HG03520 (cell line): ENCODE measurements around the gene BCL7C.

Source experiments
- ATAC-seq: cut with Tn5 transposase; IDR thresholded peaks from one replicate; pipeline ENCODE4 v1.9.1; 2021; ENCODE audit warnings: mild to moderate bottlenecking, moderate library complexity; ENCODE audit not compliant: unreplicated experiment

Gene BCL7C

DNA sequence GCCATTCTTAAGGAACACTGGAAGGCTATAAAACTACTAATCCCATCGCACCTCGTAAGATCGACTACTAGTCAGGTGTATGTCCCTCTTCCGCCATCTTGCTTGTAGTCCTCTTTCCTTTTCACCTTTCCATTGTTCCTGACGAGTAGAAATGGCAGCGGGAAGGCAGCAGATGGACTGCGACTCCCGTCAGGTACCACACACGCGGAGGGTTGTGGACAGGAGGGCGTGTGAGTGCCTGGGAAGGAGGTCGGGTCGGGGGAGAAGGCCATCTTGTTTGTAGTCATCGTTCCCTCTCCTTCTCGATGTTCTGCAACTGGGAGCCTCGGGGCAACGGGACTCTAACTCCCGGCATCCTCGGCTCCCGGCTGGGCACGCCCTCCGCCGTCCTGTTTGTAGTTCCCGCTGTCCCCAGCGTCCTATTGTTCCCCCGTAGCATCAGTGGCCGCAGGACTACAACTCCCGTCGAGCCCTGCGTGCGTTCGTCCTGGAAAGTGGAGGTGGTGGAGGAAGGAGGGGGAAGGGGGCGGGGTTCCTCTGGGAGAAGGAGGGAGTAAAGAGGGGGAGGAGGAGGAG lies 29.2 kb upstream of the BCL7C start:
- peak; percentile 51 for ATAC-seq

DNA sequence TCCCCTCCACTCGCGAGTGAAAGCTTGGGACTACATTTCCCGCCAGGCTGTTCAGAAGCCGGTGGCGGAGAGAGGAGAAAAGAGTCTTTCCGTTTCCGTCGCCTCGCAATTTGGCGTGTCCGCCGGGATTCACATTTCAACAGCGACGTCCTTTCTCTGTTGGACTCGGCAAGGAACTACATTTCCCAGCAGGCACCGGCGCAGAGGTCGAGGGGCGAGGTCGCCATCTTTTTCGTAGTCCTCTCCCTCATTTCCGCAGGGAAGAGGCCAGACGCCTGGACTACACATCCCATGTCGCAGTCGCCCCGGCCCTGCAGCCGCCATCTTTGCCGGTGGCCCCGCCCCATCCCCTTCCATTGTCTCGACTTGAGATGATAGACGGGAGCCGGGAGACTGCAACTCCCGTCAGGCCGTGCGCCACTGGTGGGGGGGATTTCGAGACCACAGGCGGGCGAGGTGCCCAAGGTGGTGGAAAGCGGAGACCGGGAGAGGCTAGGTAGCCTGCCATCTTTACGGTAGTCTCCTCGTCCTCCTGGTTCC lies 28.6 kb upstream of the BCL7C start:
- ATAC-seq: peak; percentile 61

DNA sequence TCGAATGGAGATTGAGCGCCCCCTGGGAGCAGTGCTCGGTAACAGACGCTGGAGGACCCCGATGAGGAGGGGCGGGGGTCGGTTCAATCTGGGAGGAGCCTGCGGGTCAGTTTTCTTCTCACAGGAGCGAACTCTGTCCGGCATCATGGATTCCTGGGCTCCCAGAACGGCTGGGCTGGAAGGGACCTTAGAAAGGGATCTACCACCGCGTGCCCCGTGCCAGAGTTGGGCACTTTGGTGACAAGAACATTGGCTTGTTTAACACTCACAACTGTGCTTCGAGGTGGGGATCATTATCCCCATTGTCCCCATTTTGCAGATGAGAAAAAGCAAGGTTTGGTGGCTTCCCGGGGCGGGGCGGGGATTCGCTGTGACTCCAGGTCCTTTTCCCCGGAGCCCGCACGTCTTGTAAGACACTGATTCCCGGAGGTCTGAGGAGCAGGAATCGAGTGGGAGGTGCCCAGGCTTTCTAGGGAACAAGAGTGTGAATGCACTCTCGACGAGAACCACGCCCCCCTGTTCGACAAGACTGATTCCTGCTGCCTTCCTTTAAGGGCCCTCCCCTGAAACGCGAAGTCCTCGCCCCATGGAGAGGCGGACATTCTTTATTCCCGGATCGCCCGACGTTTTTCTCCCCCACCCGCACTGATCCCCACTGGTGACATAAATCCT lies 28.0 kb upstream of the BCL7C start:
- no peak for ATAC-seq

DNA sequence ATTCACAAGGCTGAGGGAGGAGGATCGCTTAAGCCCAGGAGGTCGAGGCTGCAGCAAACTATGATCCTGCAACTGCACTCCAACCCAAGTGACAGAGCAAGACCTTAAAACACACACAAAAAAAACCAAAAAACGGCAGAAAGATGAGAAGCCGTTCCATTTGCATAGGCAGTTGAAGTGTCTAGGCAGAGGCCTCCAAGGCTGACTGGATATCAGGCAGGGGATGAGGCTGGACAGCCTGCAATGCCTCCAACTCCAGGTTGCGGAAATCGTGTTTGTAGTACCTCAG lies 27.5 kb upstream of the BCL7C start:
- no peak for ATAC-seq

DNA sequence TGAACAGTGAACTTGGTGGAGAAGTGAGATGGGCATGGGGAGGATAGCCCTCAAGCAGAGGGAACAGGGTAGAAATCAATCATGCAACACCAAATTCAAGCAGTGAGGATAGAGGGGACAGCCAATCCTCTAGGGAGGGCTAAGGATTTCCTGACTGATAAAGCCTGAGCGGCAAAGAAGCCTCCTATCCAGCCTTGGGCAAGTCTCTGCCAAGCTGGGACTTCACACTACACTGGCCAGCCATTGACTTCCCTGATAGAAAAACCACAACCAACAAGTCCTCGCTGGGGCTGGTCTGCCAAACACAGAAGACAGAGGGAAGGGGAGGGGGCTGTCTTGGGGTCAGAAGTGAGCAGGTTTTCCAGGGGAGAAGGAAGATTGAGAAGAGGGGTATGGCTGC lies 27.0 kb upstream of the BCL7C start:
- no peak for ATAC-seq

DNA sequence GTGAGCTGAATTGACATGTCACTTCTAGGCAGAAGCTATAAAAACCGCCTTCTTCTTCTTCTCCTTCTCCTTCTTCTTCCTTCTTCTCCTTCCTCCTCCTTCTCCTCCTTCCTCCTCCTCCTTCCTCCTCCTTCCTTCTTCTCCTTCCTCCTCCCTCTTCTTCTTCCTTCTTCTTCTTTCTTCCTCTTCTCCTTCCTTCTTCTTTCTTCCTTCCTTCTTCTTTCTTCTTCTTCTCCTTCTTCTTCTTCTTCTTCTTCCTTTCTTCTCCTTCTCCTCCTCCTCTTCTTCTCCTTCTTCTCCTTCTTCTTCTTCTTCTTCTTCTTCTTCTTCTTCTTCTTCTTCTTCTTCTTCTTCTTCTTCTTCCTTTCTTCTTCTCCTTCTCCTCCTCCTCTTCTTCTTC lies 24.7 kb upstream of the BCL7C start:
- ATAC-seq: no peak

DNA sequence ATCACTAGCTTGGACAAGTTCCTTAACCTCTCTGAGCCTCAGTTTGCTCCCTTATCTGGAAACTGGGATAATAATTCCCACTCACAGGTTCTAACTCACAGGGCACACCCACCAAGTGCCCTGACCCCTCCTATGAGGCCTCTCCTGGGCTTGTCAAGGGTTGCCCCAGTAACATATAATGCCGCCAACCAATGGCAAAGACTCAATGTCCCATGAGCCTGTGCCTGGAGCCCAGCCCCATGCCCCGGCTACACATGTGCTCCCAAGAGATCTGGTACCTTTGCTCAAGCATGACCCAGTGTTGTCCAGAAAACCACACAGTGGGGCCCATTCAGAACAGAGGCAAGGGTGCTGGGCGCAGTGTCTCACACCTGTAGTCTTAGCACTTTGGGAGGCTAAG lies 21.0 kb upstream of the BCL7C start:
- no peak for ATAC-seq

DNA sequence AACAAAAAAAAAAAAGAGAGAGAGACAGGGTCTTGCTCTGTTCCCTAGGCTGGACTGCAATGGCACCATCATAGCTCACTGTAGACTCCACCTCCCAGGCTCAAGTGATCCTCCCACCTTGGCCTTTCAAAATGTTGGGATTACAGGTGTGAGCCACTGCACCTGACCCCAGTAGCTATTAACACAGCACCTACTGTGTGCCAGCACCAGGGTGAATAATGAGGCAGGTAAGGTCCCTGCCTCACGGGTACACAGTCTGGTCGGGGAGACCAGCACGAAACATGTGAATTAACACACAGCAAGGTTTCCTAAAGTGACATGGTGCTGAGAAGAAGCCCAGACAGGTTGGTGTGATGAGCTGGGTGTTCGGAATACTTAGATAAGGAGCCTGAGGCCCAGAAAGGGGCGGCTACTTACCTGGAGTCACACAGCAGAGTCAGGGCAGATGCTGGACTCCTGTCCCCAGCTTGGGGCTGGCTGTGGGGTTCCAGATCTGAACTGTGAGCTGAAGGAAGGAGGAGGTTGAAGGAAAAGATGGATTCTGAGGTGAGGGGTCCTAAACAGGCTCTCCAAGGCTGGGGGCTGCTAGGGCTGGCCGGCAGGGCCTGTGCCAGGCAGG lies 19.0 kb upstream of the BCL7C start:
- no peak for ATAC-seq

DNA sequence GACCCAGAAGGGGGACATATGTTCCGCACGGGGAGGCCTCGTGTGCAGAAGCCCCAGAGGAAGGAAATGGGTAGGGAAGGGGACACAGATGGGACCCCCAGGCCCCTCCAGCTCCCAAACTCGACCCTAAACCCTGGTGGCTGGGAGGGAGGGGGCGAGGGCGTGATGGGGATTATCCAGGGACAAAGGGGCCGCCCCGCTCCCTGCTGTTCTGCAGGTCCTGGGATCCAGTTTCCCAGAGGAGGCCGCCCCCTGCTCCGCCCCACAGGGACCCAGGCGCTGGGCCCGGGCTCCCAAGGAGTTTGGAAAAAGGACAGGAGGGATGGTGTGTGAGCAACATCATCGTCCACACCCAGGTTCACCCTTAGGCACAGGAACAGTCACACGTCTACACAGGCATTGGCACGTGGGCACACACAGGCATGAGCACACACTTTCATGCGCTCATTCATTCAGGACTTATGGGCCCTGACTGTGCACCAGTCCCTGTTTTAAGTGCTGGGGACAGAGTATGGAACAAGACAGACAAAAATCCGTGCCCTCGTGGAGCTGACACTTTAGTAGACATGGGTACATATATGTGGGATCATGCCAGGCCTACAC lies 16.7 kb upstream of the BCL7C start:
- ATAC-seq: no peak

DNA sequence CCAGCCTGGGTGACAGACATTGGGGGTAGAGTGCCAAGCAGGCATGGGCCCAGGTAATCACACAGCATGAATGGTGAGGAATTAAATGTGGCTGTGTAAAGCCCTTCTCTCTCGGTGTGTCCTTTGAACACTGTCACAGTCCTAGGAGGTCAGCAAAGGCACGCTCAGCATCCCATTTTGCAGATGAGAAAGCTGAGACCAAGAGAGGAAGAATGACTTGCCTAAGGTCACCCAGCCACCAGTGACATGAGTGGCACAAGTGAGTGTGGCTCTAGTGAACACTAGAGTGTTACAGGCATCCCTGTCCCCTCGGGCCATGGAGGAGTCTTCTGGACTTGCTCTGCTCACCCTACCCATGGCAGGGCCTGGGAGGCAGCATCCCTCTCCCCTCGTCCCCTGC lies 13.2 kb upstream of the BCL7C start:
- no peak for ATAC-seq

DNA sequence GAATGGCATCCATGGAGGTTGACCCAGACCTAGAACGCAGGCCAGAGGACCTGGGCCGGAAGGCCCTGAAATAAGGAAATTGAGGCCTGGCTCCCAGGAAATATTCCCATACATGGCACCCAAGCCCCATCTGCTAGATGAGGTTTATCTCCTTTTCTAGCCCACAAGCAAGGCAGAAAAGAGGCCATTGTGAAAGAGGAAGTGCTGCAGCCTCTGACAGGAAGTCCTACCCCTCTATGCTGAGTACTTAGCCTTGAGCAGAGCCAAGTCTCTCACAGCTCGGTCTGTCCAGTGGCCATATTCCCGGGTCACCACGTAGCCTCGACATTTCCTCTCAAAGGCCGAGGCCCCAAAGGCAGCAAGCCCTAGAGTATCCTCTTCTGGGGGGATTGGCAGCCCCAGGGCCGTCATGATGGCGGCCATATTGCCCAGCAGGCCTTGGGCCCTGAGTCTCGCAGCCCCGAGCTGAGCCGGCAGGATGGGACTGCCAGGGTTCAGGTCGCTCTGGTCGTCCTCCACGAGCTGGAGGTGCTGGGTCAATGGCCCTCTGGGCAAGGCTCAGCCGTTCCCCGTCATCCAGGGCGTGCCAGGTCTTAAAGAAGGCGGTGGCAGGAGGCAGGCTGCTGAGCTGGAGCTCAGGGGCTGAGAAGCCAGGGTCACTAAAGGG lies 10.4 kb upstream of the BCL7C start:
- ATAC-seq: no peak

DNA sequence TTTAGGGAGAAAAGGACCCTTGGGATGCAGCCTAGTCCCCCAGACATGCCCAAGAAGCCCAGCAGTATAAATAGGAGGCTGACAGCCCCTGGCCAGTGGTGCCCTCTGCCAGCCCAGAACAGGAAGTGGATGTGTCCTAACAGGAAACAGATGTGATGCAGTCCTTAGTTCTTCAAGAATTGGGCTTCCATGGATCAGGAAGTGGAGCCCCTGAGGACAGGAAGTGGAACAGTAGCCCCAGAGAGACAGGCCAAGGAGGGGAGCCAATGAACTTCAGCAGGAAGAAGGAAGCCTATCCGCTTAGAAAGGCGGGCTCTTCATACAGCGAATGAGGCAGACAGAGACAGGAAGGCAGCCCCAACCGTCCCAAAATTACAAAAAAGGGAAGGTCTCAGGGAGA lies 9.7 kb upstream of the BCL7C start:
- no peak for ATAC-seq

DNA sequence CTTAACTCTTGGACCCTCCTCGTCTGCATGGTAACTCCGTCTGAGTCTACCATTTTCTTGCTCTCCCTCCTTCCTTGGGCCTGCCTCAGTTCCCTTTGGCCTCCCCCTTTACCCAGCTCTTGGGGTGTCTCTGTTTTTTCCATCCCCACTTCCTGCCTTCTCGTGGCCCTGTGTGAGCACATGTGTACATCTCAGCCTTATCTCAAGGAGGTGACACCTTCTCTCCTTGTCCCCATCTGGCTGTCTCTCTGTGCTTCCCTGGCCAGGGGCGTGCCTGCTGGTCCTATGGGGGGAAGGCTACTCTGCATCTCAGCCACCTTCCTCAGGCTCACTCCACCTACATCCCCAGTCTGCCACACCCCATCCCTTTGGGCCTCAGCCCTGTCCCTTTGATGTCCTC lies 9.1 kb upstream of the BCL7C start:
- no peak for ATAC-seq

DNA sequence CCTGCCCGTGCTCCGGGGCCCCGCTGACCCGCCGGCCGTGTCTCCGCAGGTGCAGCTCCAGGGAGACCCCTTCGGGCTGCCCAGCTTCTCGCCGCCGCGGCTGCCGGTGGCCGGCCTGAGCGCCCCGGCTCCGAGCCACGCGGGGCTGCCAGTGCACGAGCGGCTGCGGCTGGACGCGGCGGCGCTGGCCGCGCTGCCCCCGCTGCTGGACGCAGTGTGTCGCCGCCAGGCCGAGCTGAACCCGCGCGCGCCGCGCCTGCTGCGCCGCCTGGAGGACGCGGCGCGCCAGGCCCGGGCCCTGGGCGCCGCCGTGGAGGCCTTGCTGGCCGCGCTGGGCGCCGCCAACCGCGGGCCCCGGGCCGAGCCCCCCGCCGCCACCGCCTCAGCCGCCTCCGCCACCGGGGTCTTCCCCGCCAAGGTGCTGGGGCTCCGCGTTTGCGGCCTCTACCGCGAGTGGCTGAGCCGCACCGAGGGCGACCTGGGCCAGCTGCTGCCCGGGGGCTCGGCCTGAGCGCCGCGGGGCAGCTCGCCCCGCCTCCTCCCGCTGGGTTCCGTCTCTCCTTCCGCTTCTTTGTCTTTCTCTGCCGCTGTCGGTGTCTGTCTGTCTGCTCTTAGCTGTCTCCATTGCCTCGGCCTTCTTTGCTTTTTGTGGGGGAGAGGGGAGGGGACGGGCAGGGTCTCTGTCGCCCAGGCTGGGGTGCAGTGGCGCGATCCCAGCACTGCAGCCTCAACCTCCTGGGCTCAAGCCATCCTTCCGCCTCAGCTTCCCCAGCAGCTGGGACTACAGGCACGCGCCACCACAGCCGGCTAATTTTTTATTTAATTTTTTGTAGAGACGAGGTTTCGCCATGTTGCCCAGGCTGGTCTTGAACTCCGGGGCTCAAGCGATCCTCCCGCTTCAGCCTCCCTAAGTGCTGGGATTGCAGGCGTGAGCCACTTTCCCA lies 8.4 kb upstream of the BCL7C start:
- ATAC-seq: peak; percentile 50

DNA sequence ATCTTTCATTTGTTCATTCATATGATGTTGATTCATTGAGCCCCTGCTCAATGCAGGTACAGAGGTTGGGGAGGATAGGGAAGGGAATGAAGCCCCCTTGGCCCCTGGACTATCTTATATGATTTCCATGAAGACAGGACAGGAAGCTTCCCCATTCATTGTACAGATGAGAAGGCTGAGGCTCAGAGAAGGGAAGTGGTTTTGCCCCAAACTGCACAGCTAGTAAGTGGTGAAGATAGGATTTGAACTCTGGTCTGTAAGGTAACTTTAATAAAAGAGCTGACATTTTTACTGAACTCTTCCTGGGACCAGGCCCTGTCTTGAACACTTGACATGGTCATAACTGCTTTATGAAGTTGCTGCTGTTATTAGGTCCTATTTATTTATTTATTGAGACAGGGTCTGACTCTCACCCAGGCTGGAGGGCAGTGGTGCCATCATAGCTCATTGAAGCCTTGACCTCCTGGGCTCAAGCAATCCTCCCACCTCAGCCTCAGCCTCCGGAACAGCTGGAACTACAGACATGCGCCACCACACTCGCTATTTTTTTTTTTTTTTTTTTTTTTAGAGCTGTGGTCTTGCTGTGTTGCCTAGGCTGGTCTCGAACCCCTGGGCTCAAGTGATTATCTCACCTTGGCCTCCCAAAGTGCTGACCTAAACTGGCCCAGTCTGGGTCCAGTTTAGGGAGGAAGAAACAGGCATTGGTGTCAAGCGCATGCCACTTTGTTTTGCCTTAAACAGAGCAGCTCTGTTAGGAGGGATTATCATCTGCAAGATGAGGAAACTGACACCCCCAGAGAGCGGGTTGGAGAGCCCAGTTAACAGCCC lies 7.5 kb upstream of the BCL7C start:
- ATAC-seq: no peak

DNA sequence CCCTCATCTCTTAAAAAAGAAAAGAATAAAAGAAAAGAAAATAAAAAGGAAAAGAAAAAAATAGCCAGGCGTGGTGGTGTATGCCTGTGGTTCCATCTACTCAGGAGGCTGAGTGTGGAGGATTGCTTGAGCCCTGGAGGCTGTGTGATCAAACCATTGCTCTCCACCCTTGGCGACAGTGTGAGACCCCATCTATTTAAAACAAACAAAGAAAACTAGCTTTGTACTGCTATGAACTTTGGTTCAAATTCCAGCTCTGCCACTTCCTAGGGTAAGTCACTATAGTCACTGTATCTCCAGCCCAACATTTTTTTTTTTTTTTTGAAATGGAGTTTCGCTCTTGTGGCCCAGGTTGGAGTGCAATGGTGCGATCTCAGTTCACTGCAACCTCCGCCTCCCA lies 6.7 kb upstream of the BCL7C start:
- ATAC-seq: no peak

DNA sequence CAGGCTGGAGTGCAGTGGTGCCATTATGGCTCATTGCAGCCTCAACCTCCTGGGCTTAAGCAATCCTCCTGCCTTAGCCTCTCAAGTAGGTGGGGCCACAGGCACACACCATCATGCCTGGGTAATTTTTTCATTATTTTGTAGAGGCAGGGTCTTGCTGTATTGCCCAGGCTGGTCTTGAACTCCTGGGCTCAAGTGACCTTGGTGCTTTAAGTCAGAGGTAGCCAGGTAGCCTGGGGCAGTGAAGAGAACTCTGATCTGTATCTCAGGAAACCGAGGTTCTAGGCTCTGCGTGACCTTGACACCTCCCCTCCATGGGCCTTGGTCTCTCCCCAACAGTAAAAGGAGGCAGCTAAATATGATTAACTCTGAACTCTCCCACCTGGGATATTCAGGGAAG lies 5.9 kb upstream of the BCL7C start:
- ATAC-seq: no peak

DNA sequence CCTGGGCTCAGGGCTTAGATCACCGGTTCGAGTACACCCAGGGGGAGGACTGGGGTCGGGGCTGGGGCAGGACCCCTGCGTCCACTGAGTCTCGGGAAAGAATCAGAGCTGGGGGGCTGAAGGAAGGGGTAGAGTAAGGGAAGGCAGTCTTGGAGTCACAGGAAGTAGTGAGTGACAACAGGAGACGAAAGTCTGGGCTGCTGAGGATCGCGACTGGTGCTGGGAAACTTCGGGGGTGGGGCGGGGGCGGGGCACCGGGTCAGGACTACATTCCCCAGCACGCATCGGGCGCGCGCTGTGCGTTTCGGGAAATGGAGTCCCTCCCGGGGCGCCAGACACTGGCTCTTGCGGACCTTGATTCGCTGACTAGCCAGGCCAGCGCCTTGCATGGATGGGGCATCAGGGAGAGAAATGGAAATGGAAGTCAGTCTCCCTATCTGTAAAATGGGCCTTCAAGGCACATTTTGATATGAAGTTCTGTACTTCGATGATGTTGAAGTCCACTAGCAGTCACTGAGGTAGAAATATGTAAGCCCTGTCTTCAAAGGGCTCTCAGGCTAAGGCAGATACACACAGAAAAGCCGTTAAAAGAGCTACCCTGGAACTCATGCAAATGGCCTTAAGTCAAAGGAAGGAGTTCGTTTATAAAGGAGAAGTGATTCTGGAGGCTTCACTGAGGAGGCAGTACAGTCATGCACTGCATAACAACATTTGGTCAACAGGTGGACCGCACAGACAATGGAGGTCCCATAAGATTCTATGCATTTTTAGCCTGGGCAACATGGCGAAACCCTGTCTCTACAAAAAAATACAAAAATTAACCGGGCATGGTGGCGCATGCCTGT lies 3.2 kb upstream of the BCL7C start:
- ATAC-seq: no peak
